Measurements from ENCODE around the gene PRIM2. TPM values are rescaled to one million over a fixed set of nuclear protein-coding genes. Genes with fewer than 3 reads are reported as not detected.

Gene PRIM2
- total RNA-seq, 1 experiment from 2014 or later = 24.7 TPM

DNA sequence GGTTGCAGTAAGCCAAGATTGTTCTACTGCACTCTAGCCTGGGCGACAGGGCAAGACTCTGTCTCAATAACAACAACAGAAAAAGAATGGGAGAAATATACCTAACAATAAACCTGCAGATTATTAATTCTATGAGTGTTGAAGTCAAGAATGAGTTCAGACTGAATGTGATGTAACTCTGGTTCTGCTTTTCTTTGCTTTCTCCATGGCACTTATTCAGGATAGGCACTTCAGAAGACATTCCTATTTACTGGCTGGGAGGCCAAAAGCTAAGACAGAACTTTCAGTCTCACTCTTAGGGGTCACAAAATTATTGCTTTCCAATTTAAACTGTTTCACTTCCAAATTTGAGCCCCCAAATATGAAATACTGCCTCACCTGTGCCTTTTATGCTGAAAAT is 15.7 kb upstream of the PRIM2 start:
- Mint-ChIP-seq H3K27ac (ENCODE audit: unreplicated experiment) (no peak overlapping the region), H3K4me3 (ENCODE audit: unreplicated experiment) (no peak overlapping the region), H3K27me3 (ENCODE audit: insufficient read depth, unreplicated experiment) (peaks cover 3% of the 10 kb centered on the region), H3K4me1 (ENCODE audit: low read depth, unreplicated experiment) (no peaks in the 10 kb centered on the region), H3K9me3 (ENCODE audit: unreplicated experiment) (no peaks in the 10 kb centered on the region), H3K36me3 (ENCODE audit: insufficient read depth, unreplicated experiment) (no peaks in the 10 kb centered on the region)
- no peak overlapping the region for H3K4me3 ChIP-seq (ENCODE audit: low read depth, low read length)
- no peak for DNase-seq
- H3K27me3 ChIP-seq (replicated peaks; ENCODE audit: control insufficient read depth, insufficient read depth, low read length) = no peaks in the 10 kb centered on the region
- BruUV-seq (replicated peaks) = no TSS peak
- no peaks in the 10 kb centered on the region for H3K36me3 ChIP-seq (ENCODE audit: control insufficient read depth, insufficient read depth, low read length)
- no peaks in the 10 kb centered on the region for H3K9me3 ChIP-seq
- no peaks in the 10 kb centered on the region for H3K4me1 ChIP-seq
- POLR2A ChIA-PET = no interaction called here
- intact Hi-C loops (cut with micrococcal nuclease; ENCODE audit: unreplicated experiment) = no loop called here
- CTCF ChIA-PET = no interaction called here
- TF ChIP-seq, protein P1, sequence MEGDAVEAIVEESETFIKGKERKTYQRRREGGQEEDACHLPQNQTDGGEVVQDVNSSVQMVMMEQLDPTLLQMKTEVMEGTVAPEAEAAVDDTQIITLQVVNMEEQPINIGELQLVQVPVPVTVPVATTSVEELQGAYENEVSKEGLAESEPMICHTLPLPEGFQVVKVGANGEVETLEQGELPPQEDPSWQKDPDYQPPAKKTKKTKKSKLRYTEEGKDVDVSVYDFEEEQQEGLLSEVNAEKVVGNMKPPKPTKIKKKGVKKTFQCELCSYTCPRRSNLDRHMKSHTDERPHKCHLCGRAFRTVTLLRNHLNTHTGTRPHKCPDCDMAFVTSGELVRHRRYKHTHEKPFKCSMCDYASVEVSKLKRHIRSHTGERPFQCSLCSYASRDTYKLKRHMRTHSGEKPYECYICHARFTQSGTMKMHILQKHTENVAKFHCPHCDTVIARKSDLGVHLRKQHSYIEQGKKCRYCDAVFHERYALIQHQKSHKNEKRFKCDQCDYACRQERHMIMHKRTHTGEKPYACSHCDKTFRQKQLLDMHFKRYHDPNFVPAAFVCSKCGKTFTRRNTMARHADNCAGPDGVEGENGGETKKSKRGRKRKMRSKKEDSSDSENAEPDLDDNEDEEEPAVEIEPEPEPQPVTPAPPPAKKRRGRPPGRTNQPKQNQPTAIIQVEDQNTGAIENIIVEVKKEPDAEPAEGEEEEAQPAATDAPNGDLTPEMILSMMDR (IDR thresholded peaks at IDR 0.05; ENCODE audit: insufficient read depth in 1 of 2, low read depth in 1 of 2, low read length in 1 of 2, severe bottlenecking in 1 of 2, unreplicated experiment in 1 of 2) = no peak

DNA sequence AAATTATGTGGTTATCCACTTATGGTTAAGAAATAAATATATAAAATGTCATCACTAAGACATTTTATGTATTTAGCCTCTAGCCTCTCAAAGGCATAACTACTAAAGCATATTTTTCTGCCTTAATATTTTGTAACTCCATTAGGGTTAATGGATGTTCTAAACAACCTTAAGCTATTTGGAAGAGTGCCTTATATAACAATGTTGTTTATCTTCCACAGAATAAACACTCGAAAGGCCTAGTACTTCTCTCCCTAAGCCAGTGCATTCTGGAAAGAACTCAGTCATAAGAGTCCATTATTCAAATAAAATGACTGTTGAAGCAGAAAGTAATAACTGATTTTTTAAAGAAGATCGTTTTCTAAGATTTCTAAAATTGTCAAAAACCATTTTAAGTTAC is 15.0 kb upstream of the PRIM2 start:
- BruUV-seq (replicated peaks) = no TSS peak
- Histone ChIP-seq H3K4me1 (no peaks in the 10 kb centered on the region), H3K36me3 (ENCODE audit: control insufficient read depth, insufficient read depth, low read length) (no peaks in the 10 kb centered on the region), H3K9me3 (no peaks in the 10 kb centered on the region), H3K4me3 (ENCODE audit: low read depth, low read length) (no peak overlapping the region), H3K27me3 (replicated peaks; ENCODE audit: control insufficient read depth, insufficient read depth, low read length) (no peaks in the 10 kb centered on the region)
- no peaks in the 10 kb centered on the region for H3K4me1 Mint-ChIP-seq (ENCODE audit: low read depth, unreplicated experiment)
- no peaks in the 10 kb centered on the region for H3K36me3 Mint-ChIP-seq (ENCODE audit: insufficient read depth, unreplicated experiment)
- TF ChIP-seq, protein P1 (IDR thresholded peaks at IDR 0.05; ENCODE audit: insufficient read depth in 1 of 2, low read depth in 1 of 2, low read length in 1 of 2, severe bottlenecking in 1 of 2, unreplicated experiment in 1 of 2) = no peak
- no peaks in the 10 kb centered on the region for H3K9me3 Mint-ChIP-seq (ENCODE audit: unreplicated experiment)
- H3K4me3 Mint-ChIP-seq (ENCODE audit: unreplicated experiment) = no peak overlapping the region
- intact Hi-C loops (cut with micrococcal nuclease; ENCODE audit: unreplicated experiment) = no loop called here
- POLR2A ChIA-PET = no interaction called here
- no peak overlapping the region for H3K27ac Mint-ChIP-seq (ENCODE audit: unreplicated experiment)
- no peak for DNase-seq
- peaks cover 3% of the 10 kb centered on the region for H3K27me3 Mint-ChIP-seq (ENCODE audit: insufficient read depth, unreplicated experiment)
- CTCF ChIA-PET = no interaction called here

- TF ChIP-seq, protein P1 (IDR thresholded peaks at IDR 0.05; ENCODE audit: insufficient read depth in 1 of 2, low read depth in 1 of 2, low read length in 1 of 2, severe bottlenecking in 1 of 2, unreplicated experiment in 1 of 2) = no peak
- Histone ChIP-seq H3K27me3 (replicated peaks; ENCODE audit: control insufficient read depth, insufficient read depth, low read length) (no peaks in the 10 kb centered on the region), H3K4me3 (ENCODE audit: low read depth, low read length) (no peak overlapping the region), H3K4me1 (no peaks in the 10 kb centered on the region), H3K36me3 (ENCODE audit: control insufficient read depth, insufficient read depth, low read length) (no peaks in the 10 kb centered on the region), H3K9me3 (no peaks in the 10 kb centered on the region)
- H3K4me1 Mint-ChIP-seq (ENCODE audit: low read depth, unreplicated experiment) = no peaks in the 10 kb centered on the region
- no peaks in the 10 kb centered on the region for H3K36me3 Mint-ChIP-seq (ENCODE audit: insufficient read depth, unreplicated experiment)
- CTCF ChIA-PET = no interaction called here
- H3K4me3 Mint-ChIP-seq (ENCODE audit: unreplicated experiment) = no peak overlapping the region
- BruUV-seq (replicated peaks) = no TSS peak
- no peak overlapping the region for H3K27ac Mint-ChIP-seq (ENCODE audit: unreplicated experiment)
- H3K27me3 Mint-ChIP-seq (ENCODE audit: insufficient read depth, unreplicated experiment) = peaks cover 3% of the 10 kb centered on the region
- intact Hi-C loops (cut with micrococcal nuclease; ENCODE audit: unreplicated experiment) = no loop called here
- POLR2A ChIA-PET = no interaction called here
- no peak for DNase-seq
- H3K9me3 Mint-ChIP-seq (ENCODE audit: unreplicated experiment) = no peaks in the 10 kb centered on the region
Observed at GRCh38 chr6:57303931-57304681, 13.3 kb upstream of the PRIM2 start.

Data from Caco-2 (cell line).